GM12891 (cell line): ENCODE data around the gene NIPSNAP2.
"Not testable (repeated sequence)": the region's sequence is repeated elsewhere in the genome, so short reads cannot be mapped to it uniquely, and the experiment has no call there.

Source experiments
- POLR2A ChIP-seq: IDR thresholded peaks from 2 replicates; pipeline ENCODE4 v1.6.1; 2011; ENCODE audit warnings: low read depth, low read length, control low read depth
- POLR2AphosphoS5 ChIP-seq: IDR thresholded peaks from 2 replicates; pipeline ENCODE4 v1.6.1; 2011; ENCODE audit warnings: low read depth, low read length, control low read depth
- SPI1 ChIP-seq: IDR thresholded peaks from 2 replicates; pipeline ENCODE4 v1.6.1; 2011; ENCODE audit warnings: low read depth, low read length, control low read depth

DNA sequence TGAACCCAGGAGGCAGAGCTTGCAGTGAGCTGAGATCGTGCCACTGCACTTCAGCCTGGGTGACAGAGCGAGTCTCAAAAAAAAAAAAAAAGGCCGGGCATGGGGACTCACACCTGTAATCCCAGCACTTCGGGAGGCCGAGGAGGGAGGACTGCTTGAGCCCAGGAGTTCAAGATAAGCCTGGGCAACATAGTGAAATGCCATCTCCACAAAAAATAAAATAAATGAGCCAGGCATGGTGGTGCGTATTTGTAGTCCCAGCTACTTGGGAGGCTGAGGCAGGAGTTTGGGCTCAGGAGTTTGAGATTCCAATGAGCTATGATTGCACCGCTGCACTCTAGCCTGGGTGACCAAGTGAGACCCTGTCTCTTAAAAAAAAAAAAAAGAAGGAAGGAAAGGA is 68.2 kb downstream of the NIPSNAP2 start:
- TF ChIP-seq POLR2AphosphoS5, POLR2A, SPI1: not testable (repeated sequence)
